Glutamatergic neuron (in vitro differentiated cells): ENCODE measurements around the gene EPHB4. TPM values are rescaled to one million over a fixed set of nuclear protein-coding genes. Genes with fewer than 3 reads are reported as not detected.
"Not testable (repeated sequence)": the region's sequence is repeated elsewhere in the genome, so short reads cannot be mapped to it uniquely, and the experiment has no call there.

ENCODE experiments used
- DNase-seq: peaks from one replicate; pipeline ENCODE4 v3.0.0; 2022
- H3K27ac Mint-ChIP-seq: one replicate; pipeline ENCODE4 v1.8.0; 2020; ENCODE audit warnings: mild to moderate bottlenecking, mixed read lengths, inconsistent platforms; ENCODE audit not compliant: unreplicated experiment
- H3K27me3 Mint-ChIP-seq: one replicate; pipeline ENCODE4 v1.8.0; 2020; ENCODE audit warnings: mild to moderate bottlenecking, moderate library complexity, mixed read lengths, inconsistent platforms; ENCODE audit not compliant: unreplicated experiment
- H3K36me3 Mint-ChIP-seq: one replicate; pipeline ENCODE4 v1.8.0; 2020; ENCODE audit warnings: mild to moderate bottlenecking, mixed read lengths, inconsistent platforms; ENCODE audit not compliant: unreplicated experiment
- H3K4me1 Mint-ChIP-seq: one replicate; pipeline ENCODE4 v1.8.0; 2020; ENCODE audit warnings: mild to moderate bottlenecking, low read depth, mixed read lengths, inconsistent platforms; ENCODE audit not compliant: unreplicated experiment
- H3K4me3 Mint-ChIP-seq: one replicate; pipeline ENCODE4 v1.8.0; 2020; ENCODE audit warnings: mild to moderate bottlenecking, mixed read lengths, inconsistent platforms; ENCODE audit not compliant: unreplicated experiment
- H3K9me3 Mint-ChIP-seq: one replicate; pipeline ENCODE4 v1.8.0; 2020; ENCODE audit warnings: mild to moderate bottlenecking, moderate library complexity, mixed read lengths, inconsistent platforms; ENCODE audit not compliant: unreplicated experiment
- total RNA-seq: library from RNA; stranded (reverse); fragmentation: NEBNext Ultra II Directional; extraction: Animal tissue kit (Norgen Biotek cat#: 25700); gene quantifications from one replicate; pipeline ENCODE4 v1.2.1, GENCODE V29; 2021; ENCODE audit not compliant: unreplicated experiment
- TF ChIP-seq, protein P1 (sequence below): fragments of 200-600 bp; sonication (generic); IDR thresholded peaks from one replicate; pipeline ENCODE4 v1.5.0; 2021; ENCODE audit not compliant: partially characterized antibody, unreplicated experiment

Gene EPHB4
- total RNA-seq, 1 donor from 2014 or later: 21.5 TPM

DNA sequence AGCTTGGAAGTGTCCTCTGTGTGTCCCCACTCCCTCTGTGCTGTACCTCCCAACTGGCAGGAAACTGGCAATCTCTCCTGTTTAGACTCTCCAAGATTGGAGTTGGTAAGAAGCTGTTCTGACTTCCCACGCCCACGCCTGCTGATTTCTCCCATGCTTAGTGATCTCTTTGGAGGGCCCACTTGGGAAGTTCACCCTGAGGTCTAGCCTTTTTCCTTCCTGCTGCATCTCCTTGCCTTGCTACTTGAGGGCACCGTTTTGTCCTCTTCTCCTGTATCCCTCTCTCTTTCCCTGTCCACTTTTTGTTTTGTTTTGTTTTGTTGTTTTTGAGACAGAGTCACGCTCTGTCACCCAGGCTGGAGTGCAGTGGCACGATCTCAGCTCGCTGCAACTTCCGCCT, 58.5 kb downstream of the EPHB4 start:
- no peak overlapping the region for H3K4me3 Mint-ChIP-seq
- H3K27ac Mint-ChIP-seq: no peak overlapping the region

DNA sequence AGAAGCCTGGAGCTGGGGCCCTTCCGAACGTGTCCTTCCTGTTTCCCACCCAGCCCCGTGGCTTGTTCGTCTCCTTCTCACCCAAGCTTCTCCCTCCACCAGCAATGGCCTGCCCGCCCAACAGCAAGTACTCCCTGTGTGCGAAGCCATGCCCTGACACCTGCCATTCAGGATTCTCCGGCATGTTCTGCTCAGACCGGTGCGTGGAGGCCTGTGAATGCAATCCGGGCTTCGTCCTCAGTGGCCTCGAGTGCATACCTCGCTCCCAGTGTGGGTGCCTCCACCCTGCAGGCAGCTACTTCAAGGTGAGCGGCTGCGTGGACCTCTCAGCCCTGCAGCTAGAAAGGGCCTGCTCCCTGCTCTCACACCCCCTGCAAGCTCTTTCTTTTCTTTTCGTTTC, 62.1 kb downstream of the EPHB4 start:
- Mint-ChIP-seq H3K27me3 (peaks cover 5% of the 10 kb centered on the region), H3K4me1 (no peaks in the 10 kb centered on the region), H3K27ac (no peak overlapping the region), H3K4me3 (no peak overlapping the region), H3K36me3 (no peaks in the 10 kb centered on the region), H3K9me3 (peaks cover 3% of the 10 kb centered on the region)
- TF ChIP-seq, protein P1, sequence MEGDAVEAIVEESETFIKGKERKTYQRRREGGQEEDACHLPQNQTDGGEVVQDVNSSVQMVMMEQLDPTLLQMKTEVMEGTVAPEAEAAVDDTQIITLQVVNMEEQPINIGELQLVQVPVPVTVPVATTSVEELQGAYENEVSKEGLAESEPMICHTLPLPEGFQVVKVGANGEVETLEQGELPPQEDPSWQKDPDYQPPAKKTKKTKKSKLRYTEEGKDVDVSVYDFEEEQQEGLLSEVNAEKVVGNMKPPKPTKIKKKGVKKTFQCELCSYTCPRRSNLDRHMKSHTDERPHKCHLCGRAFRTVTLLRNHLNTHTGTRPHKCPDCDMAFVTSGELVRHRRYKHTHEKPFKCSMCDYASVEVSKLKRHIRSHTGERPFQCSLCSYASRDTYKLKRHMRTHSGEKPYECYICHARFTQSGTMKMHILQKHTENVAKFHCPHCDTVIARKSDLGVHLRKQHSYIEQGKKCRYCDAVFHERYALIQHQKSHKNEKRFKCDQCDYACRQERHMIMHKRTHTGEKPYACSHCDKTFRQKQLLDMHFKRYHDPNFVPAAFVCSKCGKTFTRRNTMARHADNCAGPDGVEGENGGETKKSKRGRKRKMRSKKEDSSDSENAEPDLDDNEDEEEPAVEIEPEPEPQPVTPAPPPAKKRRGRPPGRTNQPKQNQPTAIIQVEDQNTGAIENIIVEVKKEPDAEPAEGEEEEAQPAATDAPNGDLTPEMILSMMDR: no peak
- no peak for DNase-seq

More for the DNA sequence above, 58.5 kb downstream of the EPHB4 start:
- Mint-ChIP-seq H3K36me3 (no peaks in the 10 kb centered on the region), H3K27me3 (peaks cover 5% of the 10 kb centered on the region), H3K4me1 (no peaks in the 10 kb centered on the region), H3K9me3 (peaks cover 3% of the 10 kb centered on the region)
- DNase-seq: no peak
- TF ChIP-seq, protein P1: no peak

DNA sequence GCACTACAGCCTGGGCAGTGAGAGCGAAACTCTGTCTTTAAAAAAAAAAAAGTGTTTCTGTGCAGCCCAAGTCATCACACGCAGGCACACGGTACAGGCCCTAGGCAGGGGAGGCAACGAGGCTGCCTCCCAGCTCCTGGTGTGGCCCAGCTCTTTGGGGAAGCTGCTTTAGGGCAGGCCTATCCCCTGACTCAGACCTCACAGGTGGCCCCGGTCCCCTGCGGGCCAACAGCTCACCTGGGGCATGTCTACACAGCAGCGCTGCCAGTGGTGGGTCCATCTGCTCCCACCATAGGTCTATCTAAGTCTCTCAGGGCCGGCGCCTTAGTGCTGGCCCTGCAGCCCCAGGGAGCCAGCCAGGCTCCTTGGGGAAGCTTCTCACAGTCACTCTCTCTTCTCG, 62.5 kb downstream of the EPHB4 start:
- H3K4me1 Mint-ChIP-seq: no peaks in the 10 kb centered on the region

DNA sequence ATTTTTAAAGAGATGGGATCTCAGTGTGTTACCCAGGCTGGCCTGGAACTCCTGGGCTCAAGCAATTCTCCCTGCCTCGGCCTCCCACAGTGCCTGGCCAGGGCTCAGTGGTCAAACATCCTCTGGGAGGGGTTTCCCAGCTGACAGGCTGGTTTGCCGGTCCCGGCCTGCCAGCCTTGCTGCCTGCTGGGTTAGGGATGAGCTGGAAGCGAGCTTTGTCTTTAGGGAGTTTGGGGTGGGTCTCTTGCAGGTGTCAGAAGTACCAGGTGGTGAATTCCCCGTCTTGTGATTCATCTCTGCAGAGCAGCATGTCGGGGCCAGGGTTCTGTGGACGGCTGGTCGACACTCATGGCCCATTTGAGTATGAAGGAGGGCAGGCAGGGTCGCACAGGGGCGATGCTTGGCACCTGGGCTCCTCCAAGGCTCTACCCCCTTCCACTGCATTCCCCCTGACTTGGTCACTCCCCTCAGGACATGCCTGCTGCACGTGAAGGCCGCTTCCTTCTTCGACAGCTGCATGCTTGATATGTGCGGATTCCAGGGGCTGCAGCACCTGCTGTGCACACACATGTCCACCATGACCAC, 63.7 kb downstream of the EPHB4 start:
- no peak for DNase-seq
- H3K36me3 Mint-ChIP-seq: no peaks in the 10 kb centered on the region
- no peaks in the 10 kb centered on the region for H3K4me1 Mint-ChIP-seq
- H3K27ac Mint-ChIP-seq: no peak overlapping the region
- H3K27me3 Mint-ChIP-seq: peaks cover 7% of the 10 kb centered on the region
- TF ChIP-seq, protein P1: no peak
- peaks cover 3% of the 10 kb centered on the region for H3K9me3 Mint-ChIP-seq
- H3K4me3 Mint-ChIP-seq: no peak overlapping the region

More for the DNA sequence above, 62.5 kb downstream of the EPHB4 start:
- no peaks in the 10 kb centered on the region for H3K36me3 Mint-ChIP-seq
- peaks cover 5% of the 10 kb centered on the region for H3K27me3 Mint-ChIP-seq
- DNase-seq: no peak
- no peak overlapping the region for H3K27ac Mint-ChIP-seq
- H3K9me3 Mint-ChIP-seq: peaks cover 3% of the 10 kb centered on the region
- TF ChIP-seq, protein P1: no peak
- H3K4me3 Mint-ChIP-seq: no peak overlapping the region

DNA sequence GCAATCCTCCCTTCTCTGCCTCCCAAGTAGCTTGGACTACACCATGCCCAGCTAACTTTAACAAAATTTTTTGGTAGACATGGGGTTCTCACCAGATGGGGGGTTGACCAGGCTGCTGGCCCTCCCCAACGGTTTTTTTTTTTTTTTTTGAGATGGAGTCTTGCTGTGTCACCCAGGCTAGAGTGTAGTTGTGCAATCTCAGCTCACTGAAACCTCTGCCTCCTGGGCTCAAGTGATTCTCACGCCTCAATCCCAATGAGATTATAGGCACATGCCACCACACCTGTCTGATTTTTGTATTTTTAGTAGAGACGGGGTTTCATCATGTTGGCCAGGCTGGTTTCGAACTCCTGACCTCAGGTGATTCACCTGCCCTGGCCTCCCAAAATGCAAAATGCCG, 64.5 kb downstream of the EPHB4 start:
- H3K27me3 Mint-ChIP-seq, H3K4me1 Mint-ChIP-seq, DNase-seq, H3K4me3 Mint-ChIP-seq, H3K9me3 Mint-ChIP-seq, H3K36me3 Mint-ChIP-seq, H3K27ac Mint-ChIP-seq: not testable (repeated sequence)
